Stimulated activated CD8-positive, alpha-beta memory T cell treated with anti-CD3 and anti-CD28 coated beads, Interleukin-4, amount 100 ng/mL, for 1 hour (primary cell): Measurements from ENCODE around the gene MFSD2A.
"Not testable (repeated sequence)": the region's sequence is repeated elsewhere in the genome, so short reads cannot be mapped to it uniquely, and the experiment has no call there.

Experiments used
- DNase-seq, 2 donors: peaks; one replicate each; pipeline ENCODE4 v3.0.0-alpha.2; 2020; ENCODE audit warnings: low read depth in 2 of 2, low spot score in 1 of 2

Gene MFSD2A

DNA sequence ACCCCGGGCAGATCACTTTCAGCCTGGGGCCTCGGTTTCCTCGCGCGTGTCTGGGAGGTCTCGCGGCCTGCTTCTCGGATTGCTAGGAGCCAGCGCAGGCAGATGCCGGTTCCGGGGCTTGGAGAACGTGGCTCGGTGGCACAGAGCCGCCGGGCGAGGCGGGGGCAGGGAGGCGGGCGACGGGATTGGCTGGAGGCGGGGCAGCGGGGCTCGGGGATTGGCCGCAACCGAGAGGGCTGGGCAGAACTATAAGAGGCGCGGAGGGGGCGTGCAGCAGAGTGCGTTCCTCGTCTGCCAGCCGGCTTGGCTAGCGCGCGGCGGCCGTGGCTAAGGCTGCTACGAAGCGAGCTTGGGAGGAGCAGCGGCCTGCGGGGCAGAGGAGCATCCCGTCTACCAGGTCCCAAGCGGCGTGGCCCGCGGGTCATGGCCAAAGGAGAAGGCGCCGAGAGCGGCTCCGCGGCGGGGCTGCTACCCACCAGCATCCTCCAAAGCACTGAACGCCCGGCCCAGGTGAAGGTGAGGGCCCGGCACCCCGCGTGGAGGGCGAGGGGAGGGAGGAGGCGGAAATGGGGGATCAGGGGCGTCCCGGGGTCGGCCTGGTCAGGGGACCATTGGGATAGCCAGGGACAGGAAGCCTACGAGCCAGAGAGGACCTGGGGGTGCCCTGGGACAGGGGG lies at the start of gene MFSD2A:
Gene MFSD2A, plus strand, starts transcription at position 276 of the 677 bp plus-strand sequence. Its CDS starts 148 bp downstream, at position 424.
- DNase-seq: peak; percentile 58 to 74

DNA sequence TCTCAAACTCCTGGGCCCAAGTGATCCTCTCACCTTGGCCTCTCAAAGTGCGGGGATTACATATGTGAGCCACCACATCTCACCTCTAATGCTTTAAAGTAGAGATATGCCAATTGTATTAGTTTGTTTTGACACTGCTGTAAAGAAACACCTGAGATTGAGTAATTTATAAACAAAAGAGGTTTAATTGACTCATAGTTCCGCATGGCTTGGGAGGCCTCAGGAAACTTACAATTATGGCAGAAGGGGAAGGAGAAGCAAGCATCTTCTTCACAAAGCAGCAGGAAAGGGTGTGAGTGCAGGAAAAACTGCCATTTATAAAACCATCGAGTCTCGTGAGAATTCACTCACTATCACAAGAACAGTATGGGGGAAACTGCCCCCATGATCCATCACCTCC lies 49.8 kb upstream of the MFSD2A start:
- no peak for DNase-seq

- no peak for DNase-seq
These were observed 47.2 kb upstream of the MFSD2A start for GRCh38 chr1:39907528-39908453.

GRCh38 chr1:39908534-39908933 lies 46.4 kb upstream of the MFSD2A start:
- DNase-seq: no peak

DNA sequence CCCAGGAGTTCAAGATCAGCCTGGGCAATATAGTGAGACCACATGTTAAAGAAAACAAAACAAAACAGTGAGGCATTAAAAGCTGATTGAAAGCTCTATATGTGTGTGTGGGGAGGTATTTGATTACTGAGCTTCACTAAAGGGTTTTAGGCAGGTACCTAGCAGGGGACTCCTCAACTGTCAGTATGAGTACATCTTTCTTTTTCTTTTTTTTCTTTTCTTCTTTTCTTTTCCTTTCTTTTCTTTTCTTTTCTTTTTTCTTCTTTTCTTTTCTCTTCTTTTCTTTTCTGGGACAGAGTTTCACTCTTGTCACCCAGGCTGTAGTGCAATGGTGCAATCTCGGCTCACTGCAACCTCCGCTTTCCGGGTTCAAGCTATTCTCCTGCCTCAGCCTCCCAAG lies 44.7 kb upstream of the MFSD2A start:
- DNase-seq: no peak

GRCh38 chr1:39913136-39913535 lies 41.8 kb upstream of the MFSD2A start:
- not testable (repeated sequence) for DNase-seq

DNA sequence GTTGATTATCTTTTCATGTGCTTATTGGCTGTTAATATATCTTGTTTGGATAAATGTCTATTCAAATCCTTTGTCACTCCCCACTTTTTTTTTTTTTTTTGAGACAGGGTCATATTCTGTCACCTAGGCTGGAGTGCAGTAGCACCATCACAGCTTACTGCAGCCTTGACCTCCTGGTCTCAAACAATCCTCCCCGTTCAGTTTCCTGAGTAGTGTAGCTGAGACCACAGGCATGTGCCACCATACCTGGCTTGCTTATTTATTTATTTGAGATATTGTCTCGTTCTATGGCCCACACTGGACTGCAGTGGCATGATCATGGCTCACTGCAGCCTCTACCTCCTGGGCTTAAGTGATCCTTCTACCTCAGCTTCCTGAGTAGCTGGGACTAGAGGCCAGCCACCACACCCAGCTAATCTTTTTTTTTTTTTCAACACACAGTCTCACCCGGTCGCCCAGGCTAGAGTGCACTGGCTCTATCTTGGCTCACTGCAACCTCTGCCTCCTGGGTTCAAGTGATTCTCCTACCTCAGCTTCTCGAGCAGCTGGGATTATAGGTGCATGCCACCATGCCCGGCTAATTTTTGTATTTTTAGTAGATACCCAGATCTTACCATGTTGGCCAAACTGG lies 39.3 kb upstream of the MFSD2A start:
- no peak for DNase-seq

DNA sequence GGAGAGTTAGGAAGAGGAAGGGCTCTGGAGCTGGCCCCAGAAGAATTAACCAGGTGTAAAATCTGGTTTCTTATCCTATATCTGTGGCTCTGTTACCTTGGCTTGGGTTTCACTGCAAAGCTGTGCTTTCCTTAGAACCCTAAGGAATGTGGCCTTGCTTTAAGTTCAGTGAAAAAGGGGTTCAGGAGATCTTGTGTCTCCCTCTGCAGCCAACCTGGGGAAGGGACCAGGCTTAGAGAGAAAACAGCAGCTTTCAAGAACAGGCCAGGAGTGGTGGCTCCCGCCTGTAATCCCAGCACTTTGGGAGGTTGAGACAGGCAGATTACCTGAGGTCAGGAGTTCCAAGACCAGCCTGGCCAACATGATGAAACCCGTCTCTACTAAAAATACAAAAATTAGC lies 37.1 kb upstream of the MFSD2A start:
- no peak for DNase-seq

DNA sequence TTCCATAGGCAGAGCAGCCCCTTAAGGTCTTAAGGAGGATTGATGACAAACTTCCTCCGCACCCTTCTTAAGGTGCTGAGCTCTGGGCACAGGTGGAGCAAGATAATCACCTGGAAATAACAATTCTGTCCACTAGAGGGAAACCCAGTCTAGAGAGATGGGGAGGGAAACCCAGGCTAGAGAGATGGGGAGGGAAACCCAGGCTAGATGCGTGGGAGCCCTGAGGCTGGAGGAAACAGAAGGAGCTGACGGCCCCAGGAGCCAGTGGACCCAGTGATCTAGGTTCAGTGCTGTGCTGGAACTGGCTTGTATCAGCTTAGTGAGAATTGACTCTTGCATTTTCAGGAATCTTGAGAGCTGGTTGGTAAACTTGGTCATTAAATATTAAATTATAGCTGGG lies 35.4 kb upstream of the MFSD2A start:
- peak in 1 of 2 donors; percentile 9 for DNase-seq

- DNase-seq: no peak
These were observed 32.7 kb upstream of the MFSD2A start for GRCh38 chr1:39922251-39922688.

DNA sequence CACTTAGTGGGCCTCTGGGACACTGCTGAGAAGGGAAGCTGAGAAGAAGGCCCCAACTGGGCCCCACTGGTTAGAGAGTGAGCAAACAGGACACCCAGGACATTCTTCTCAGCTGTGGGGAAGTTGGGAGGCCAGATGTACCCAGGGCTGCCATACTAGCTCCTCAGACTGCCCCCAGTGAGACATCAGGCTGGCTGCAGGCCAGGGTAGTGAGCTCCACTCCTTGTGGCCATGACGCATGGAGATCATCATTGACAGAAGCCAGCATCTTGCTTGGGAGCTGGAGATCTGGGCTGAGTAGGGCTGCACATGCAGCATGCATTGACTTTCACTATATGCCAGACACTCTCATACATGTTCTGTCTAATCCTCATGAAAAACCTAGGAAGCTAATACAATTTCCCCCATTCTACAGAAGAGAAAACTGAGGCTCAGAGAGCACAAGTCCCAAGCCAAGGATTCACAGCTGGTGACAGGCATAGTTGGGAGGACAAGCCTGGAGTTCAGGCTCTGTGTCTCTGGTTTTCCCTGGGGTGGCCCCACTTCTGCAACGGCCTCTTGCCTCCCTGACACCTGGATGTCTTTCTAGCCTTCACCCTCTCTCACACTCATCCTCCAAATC lies 29.1 kb upstream of the MFSD2A start:
- no peak for DNase-seq

GRCh38 chr1:39926343-39926793 lies 28.6 kb upstream of the MFSD2A start:
- no peak for DNase-seq

DNA sequence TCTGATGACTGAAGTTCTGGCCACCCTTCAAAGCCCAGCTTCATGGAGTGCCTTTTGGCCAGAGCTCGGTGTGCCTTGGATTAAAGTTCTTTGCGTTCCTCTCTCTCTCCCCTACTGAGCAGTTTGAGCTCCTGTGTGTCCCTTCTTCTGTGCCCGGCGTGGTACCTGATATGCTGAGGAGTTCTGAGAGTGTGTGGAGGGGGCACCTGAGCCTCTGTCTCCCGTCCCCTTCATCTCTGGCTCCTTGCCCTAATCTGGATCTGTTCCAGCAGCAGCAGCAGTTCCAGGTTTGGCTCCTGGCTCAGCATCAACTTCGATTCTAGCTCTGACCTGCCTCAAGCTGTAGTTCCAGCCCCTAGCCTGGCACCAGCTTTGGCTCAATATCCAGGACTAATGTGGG lies 28.1 kb upstream of the MFSD2A start:
- no peak for DNase-seq

GRCh38 chr1:39927538-39927937 lies 27.4 kb upstream of the MFSD2A start:
- DNase-seq: no peak

DNA sequence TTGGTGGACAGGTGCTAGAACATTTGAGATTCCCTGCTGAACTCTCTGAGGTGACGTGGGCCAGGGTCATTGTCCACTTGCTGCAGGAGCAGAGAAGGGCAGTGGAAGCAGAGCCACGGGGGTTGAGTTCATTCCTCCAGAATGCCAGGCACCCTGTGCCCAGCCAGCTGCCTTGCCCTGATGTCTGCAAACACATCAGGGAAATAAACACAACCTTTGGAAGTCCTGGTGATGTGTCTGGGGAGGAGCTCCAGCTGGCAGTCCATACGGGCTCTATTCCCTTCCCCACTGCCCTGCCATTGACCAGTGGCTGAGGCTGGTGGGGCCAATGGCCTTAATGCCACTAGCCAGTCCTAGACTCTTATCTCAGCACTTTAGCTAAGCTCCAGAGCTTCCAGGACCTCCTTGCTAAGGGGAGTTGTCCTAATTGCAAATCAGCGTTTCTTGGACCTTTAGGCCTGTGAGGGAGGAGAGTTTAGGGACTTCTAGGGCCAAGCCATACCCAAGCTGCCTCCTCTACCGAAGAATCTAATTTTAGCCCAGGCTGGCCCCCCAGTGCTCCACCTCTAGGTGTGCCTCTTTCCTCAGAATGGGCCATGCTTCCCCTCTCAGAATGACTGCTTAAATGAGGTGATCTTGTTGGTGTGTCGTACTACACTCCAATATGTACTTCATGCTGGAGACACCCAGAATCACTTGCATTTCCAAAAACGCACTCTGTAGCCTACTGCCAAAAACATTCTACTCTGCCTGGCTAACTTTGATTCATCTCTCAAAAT lies 25.9 kb upstream of the MFSD2A start:
- no peak for DNase-seq

- DNase-seq: no peak
These were observed 20.7 kb upstream of the MFSD2A start for GRCh38 chr1:39933956-39934941.

DNA sequence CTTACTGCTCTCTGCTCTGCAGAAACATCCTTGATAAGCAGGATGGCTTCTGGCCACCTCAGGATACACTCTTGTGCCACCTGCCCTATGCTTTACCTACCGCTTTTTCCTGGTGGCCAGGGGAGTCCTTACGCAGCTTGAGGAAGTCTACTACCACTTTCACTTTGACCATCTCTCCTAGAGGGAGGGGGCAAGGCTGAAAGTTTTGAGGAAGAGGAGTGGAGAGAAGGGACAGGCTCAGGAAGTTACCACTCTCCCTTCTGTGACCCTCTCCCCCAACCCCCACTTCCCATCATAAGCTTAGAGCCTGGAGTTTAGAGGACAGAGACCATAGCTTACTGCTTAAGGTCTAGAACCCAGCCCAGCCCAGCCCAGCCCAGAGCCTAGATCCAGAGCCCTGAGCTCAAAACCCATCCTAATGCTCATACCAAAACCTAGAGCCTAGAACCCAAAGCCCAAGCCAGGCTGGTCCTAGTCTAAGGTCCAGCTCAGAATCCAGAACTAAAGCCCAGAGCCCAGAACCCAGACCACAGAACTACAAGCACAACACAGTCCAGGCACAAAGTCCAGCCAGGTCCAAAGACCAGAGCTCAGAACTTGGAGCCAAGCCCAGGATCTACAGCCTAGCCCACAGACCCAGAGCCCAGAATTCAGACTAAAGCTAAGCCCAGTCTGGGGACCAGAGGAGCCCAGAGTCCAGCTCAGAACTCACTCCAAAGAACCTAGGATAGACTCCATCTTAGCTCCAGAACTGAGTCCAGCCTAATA lies 18.0 kb upstream of the MFSD2A start:
- DNase-seq: no peak

- no peak for DNase-seq
These were observed 16.1 kb upstream of the MFSD2A start for GRCh38 chr1:39938856-39939255.

GRCh38 chr1:39940253-39940652 lies 14.7 kb upstream of the MFSD2A start:
- no peak for DNase-seq
